ENCODE measurements around the gene KIRREL3. TPM values are rescaled to one million over a fixed set of nuclear protein-coding genes. Genes with fewer than 3 reads are reported as not detected.
"Not testable (repeated sequence)": the region's sequence is repeated elsewhere in the genome, so short reads cannot be mapped to it uniquely, and the experiment has no call there.

The KIRREL3 gene
- total RNA-seq, 1 donor from 2014 or later = 0.38 TPM

GRCh38 chr11:126383339-126384335 lies 616.9 kb downstream of the KIRREL3 start:
- Mint-ChIP-seq H3K27me3 (ENCODE audit: unreplicated experiment) (peaks cover 10% of the 10 kb centered on the region), H3K4me3 (ENCODE audit: unreplicated experiment) (no peak overlapping the region), H3K36me3 (ENCODE audit: low read depth, unreplicated experiment) (no peaks in the 10 kb centered on the region), H3K27ac (ENCODE audit: unreplicated experiment) (no peak overlapping the region), H3K9me3 (ENCODE audit: unreplicated experiment) (no peaks in the 10 kb centered on the region), H3K4me1 (ENCODE audit: unreplicated experiment) (peaks cover 18% of the 10 kb centered on the region)
- no peak for TF ChIP-seq CTCF (IDR thresholded peaks at IDR 0.05; ENCODE audit: unreplicated experiment)
- no peak for DNase-seq (ENCODE audit: low spot score)

GRCh38 chr11:126382641-126383040 lies 617.9 kb downstream of the KIRREL3 start:
- H3K36me3 Mint-ChIP-seq (ENCODE audit: low read depth, unreplicated experiment); H3K9me3 Mint-ChIP-seq (ENCODE audit: unreplicated experiment); DNase-seq (ENCODE audit: low spot score); H3K27ac Mint-ChIP-seq (ENCODE audit: unreplicated experiment); H3K4me3 Mint-ChIP-seq (ENCODE audit: unreplicated experiment): not testable (repeated sequence)
- Mint-ChIP-seq H3K27me3 (ENCODE audit: unreplicated experiment) (peaks cover 10% of the 10 kb centered on the region), H3K4me1 (ENCODE audit: unreplicated experiment) (peaks cover 20% of the 10 kb centered on the region)

GRCh38 chr11:126381960-126382359 lies 618.6 kb downstream of the KIRREL3 start:
- not testable (repeated sequence) for H3K9me3 Mint-ChIP-seq (ENCODE audit: unreplicated experiment); H3K36me3 Mint-ChIP-seq (ENCODE audit: low read depth, unreplicated experiment); H3K4me3 Mint-ChIP-seq (ENCODE audit: unreplicated experiment); H3K27ac Mint-ChIP-seq (ENCODE audit: unreplicated experiment); DNase-seq (ENCODE audit: low spot score)
- peaks cover 10% of the 10 kb centered on the region for H3K27me3 Mint-ChIP-seq (ENCODE audit: unreplicated experiment)
- H3K4me1 Mint-ChIP-seq (ENCODE audit: unreplicated experiment) = peaks cover 16% of the 10 kb centered on the region

- no peak overlapping the region for H3K27ac Mint-ChIP-seq (ENCODE audit: unreplicated experiment)
- no peak overlapping the region for H3K4me3 Mint-ChIP-seq (ENCODE audit: unreplicated experiment)
- no peaks in the 10 kb centered on the region for H3K9me3 Mint-ChIP-seq (ENCODE audit: unreplicated experiment)
- DNase-seq (ENCODE audit: low spot score) = no peak
- no peak for TF ChIP-seq CTCF (IDR thresholded peaks at IDR 0.05; ENCODE audit: unreplicated experiment)
- peaks cover 7% of the 10 kb centered on the region for H3K27me3 Mint-ChIP-seq (ENCODE audit: unreplicated experiment)
- H3K36me3 Mint-ChIP-seq (ENCODE audit: low read depth, unreplicated experiment) = no peaks in the 10 kb centered on the region
- H3K4me1 Mint-ChIP-seq (ENCODE audit: unreplicated experiment) = peaks cover 8% of the 10 kb centered on the region
Observed at GRCh38 chr11:126380909-126381308, 619.7 kb downstream of the KIRREL3 start.

- H3K9me3 Mint-ChIP-seq (ENCODE audit: unreplicated experiment) = no peaks in the 10 kb centered on the region
- peaks cover 10% of the 10 kb centered on the region for H3K4me1 Mint-ChIP-seq (ENCODE audit: unreplicated experiment)
- TF ChIP-seq CTCF (IDR thresholded peaks at IDR 0.05; ENCODE audit: unreplicated experiment) = no peak
- no peak for DNase-seq (ENCODE audit: low spot score)
- H3K36me3 Mint-ChIP-seq (ENCODE audit: low read depth, unreplicated experiment) = no peaks in the 10 kb centered on the region
- peaks cover 3% of the 10 kb centered on the region for H3K27me3 Mint-ChIP-seq (ENCODE audit: unreplicated experiment)
- no peak overlapping the region for H3K4me3 Mint-ChIP-seq (ENCODE audit: unreplicated experiment)
- no peak overlapping the region for H3K27ac Mint-ChIP-seq (ENCODE audit: unreplicated experiment)
Observed at GRCh38 chr11:126378763-126379162, 621.8 kb downstream of the KIRREL3 start.

- Mint-ChIP-seq H3K9me3 (ENCODE audit: unreplicated experiment) (no peaks in the 10 kb centered on the region), H3K27me3 (ENCODE audit: unreplicated experiment) (peaks cover 3% of the 10 kb centered on the region), H3K36me3 (ENCODE audit: low read depth, unreplicated experiment) (no peaks in the 10 kb centered on the region), H3K27ac (ENCODE audit: unreplicated experiment) (no peak overlapping the region), H3K4me3 (ENCODE audit: unreplicated experiment) (no peak overlapping the region), H3K4me1 (ENCODE audit: unreplicated experiment) (peaks cover 10% of the 10 kb centered on the region)
- no peak for DNase-seq (ENCODE audit: low spot score)
- no peak for TF ChIP-seq CTCF (IDR thresholded peaks at IDR 0.05; ENCODE audit: unreplicated experiment)
Observed at GRCh38 chr11:126375726-126376125, 624.8 kb downstream of the KIRREL3 start.

GRCh38 chr11:126374562-126375300 lies 625.8 kb downstream of the KIRREL3 start:
- H3K4me3 Mint-ChIP-seq (ENCODE audit: unreplicated experiment); DNase-seq (ENCODE audit: low spot score); H3K27me3 Mint-ChIP-seq (ENCODE audit: unreplicated experiment); H3K4me1 Mint-ChIP-seq (ENCODE audit: unreplicated experiment); H3K36me3 Mint-ChIP-seq (ENCODE audit: low read depth, unreplicated experiment); H3K9me3 Mint-ChIP-seq (ENCODE audit: unreplicated experiment); H3K27ac Mint-ChIP-seq (ENCODE audit: unreplicated experiment): not testable (repeated sequence)
